ENCODE measurements around the gene SMYD3. TPM values are rescaled to one million over a fixed set of nuclear protein-coding genes. Genes with fewer than 3 reads are reported as not detected.
A peak's percentile ranks its signal among the peaks of the same experiment; 100 is the strongest.

The SMYD3 gene
- total RNA-seq, 3 donors from 2014 or later (not counting 1 experiment from before 2014, with no cell fraction given) = 43.6 to 48.0 (median 46.1) TPM

GRCh38 chr1:245809361-245809760, 697.7 kb downstream of the SMYD3 start:
- peak overlapping the region; percentile 50 to 88 for H3K27ac Mint-ChIP-seq
- no peak for ATAC-seq
- Histone ChIP-seq H3K9me3 (ENCODE audit: control insufficient read depth, insufficient read depth, low read length) (no peaks in the 10 kb centered on the region), H3K27ac (ENCODE audit: low read length) (no peak overlapping the region), H3K4me1 (ENCODE audit: control insufficient read depth, insufficient read depth, low read length) (peaks cover 30% of the 10 kb centered on the region), H3K36me3 (ENCODE audit: control insufficient read depth, insufficient read depth, low read length) (no peaks in the 10 kb centered on the region), H3K4me3 (ENCODE audit: low read length) (no peak overlapping the region), H3K27me3 (ENCODE audit: control insufficient read depth, insufficient read depth, low read length) (no peaks in the 10 kb centered on the region)
- no peaks in the 10 kb centered on the region for H3K9me3 Mint-ChIP-seq
- DNase-seq = no peak
- WGBS (ENCODE audit: insufficient coverage) = 95% methylated on average over 5 of the region's 5 CpGs
- no peak for TF ChIP-seq CTCF (IDR thresholded peaks at IDR 0.05)
- no peaks in the 10 kb centered on the region for H3K27me3 Mint-ChIP-seq (ENCODE audit: low read depth in 2 of 2)
- intact Hi-C loops (cut with micrococcal nuclease) = no loop called here
- H3K36me3 Mint-ChIP-seq = no peaks in the 10 kb centered on the region
- no peak overlapping the region for H3K4me3 Mint-ChIP-seq
- peaks cover 43 to 45% of the 10 kb centered on the region in 2 donors for H3K4me1 Mint-ChIP-seq

DNA sequence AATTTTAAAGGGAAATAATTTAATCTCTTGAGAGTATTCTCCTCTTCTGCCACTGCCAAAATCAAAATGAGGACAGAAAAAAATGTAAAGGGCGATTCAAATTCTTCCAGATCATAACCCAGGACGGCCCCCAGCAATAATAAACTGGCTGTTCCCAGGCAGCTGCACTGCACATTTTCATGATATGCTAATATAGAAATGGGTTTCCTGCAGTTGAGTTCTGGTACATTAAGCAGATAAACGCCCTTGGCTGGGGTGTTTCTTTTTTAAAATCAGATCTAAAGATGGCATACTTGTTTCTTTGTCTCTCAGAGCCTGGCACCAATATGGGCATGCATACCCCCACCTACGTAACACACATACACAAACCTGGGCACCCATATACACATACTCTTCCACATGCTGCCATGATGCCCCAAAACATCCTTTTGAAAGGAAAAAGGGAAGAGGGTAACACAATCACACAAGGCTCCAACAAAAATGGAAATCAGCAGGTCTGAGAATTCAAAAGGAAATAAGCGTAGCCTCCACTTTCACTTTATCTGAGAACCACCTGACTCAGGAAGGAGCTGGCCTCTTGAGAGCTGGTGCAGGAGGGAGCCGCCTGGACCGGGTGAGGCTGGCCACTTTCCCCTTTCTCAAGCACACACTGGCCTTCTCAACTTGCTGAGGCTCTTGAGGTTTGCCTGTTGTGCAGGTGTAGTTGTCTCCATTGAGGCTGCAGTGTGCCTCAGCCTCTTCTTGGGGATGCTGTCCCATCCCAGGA, 698.9 kb downstream of the SMYD3 start:
- Mint-ChIP-seq H3K4me3 (peak overlapping the region; percentile 77), H3K9me3 (no peaks in the 10 kb centered on the region), H3K36me3 (no peaks in the 10 kb centered on the region), H3K4me1 (peaks cover 43 to 45% of the 10 kb centered on the region in 2 donors), H3K27ac (peak overlapping the region; percentile 88 to 89), H3K27me3 (ENCODE audit: low read depth in 2 of 2) (no peaks in the 10 kb centered on the region)
- TF ChIP-seq CTCF (IDR thresholded peaks at IDR 0.05) = no peak
- intact Hi-C loops (cut with micrococcal nuclease) = no loop called here
- Histone ChIP-seq H3K36me3 (ENCODE audit: control insufficient read depth, insufficient read depth, low read length) (no peaks in the 10 kb centered on the region), H3K9me3 (ENCODE audit: control insufficient read depth, insufficient read depth, low read length) (no peaks in the 10 kb centered on the region), H3K4me3 (ENCODE audit: low read length) (no peak overlapping the region), H3K27me3 (ENCODE audit: control insufficient read depth, insufficient read depth, low read length) (no peaks in the 10 kb centered on the region), H3K27ac (ENCODE audit: low read length) (peak overlapping the region; percentile 22), H3K4me1 (ENCODE audit: control insufficient read depth, insufficient read depth, low read length) (peaks cover 30% of the 10 kb centered on the region)
- 49% methylated on average over 7 of the region's 7 CpGs for WGBS (ENCODE audit: insufficient coverage)
- ATAC-seq = peak in 1 of 3 donors; percentile 50
- DNase-seq = peak in 1 of 2 donors; percentile 3

GRCh38 chr1:245807306-245807705, 699.8 kb downstream of the SMYD3 start:
- H3K4me3 ChIP-seq (ENCODE audit: low read length) = no peak overlapping the region
- no peaks in the 10 kb centered on the region for H3K36me3 ChIP-seq (ENCODE audit: control insufficient read depth, insufficient read depth, low read length)
- ATAC-seq (peak; percentile 50 to 69 (median 61)), DNase-seq (peak in 1 of 2 donors; percentile 12)
- Mint-ChIP-seq H3K27ac (peak overlapping the region; percentile 88 to 89), H3K9me3 (no peaks in the 10 kb centered on the region), H3K4me3 (peak overlapping the region; percentile 77), H3K4me1 (peaks cover 43 to 45% of the 10 kb centered on the region in 2 donors), H3K36me3 (no peaks in the 10 kb centered on the region), H3K27me3 (ENCODE audit: low read depth in 2 of 2) (no peaks in the 10 kb centered on the region)
- no peaks in the 10 kb centered on the region for H3K27me3 ChIP-seq (ENCODE audit: control insufficient read depth, insufficient read depth, low read length)
- intact Hi-C loops (cut with micrococcal nuclease) = no loop called here
- H3K9me3 ChIP-seq (ENCODE audit: control insufficient read depth, insufficient read depth, low read length) = no peaks in the 10 kb centered on the region
- H3K27ac ChIP-seq (ENCODE audit: low read length) = peak overlapping the region; percentile 60
- no peak for TF ChIP-seq CTCF (IDR thresholded peaks at IDR 0.05)
- H3K4me1 ChIP-seq (ENCODE audit: control insufficient read depth, insufficient read depth, low read length) = peaks cover 30% of the 10 kb centered on the region
- 59% methylated on average over 10 of the region's 10 CpGs for WGBS (ENCODE audit: insufficient coverage)

Data from natural killer cell (primary cell).